Mucosa of stomach (tissue), 1 donor: ENCODE data around the gene SETDB1.

Source experiments
- H3K27me3 ChIP-seq: one replicate; pipeline ENCODE4 v1.7.0; 2013; ENCODE audit warnings: mild to moderate bottlenecking, low read length; ENCODE audit not compliant: control insufficient read depth, insufficient read depth
- H3K36me3 ChIP-seq: one replicate; pipeline ENCODE4 v1.7.0; 2013; ENCODE audit warnings: low read length; ENCODE audit not compliant: control insufficient read depth, insufficient read depth
- H3K4me1 ChIP-seq: one replicate; pipeline ENCODE4 v1.7.0; 2013; ENCODE audit warnings: mild to moderate bottlenecking, low read length; ENCODE audit not compliant: control insufficient read depth, insufficient read depth
- H3K4me3 ChIP-seq: one replicate; pipeline ENCODE4 v1.7.0; 2013; ENCODE audit warnings: low read length
- H3K9ac ChIP-seq: one replicate; pipeline ENCODE4 v1.7.0; 2013; ENCODE audit warnings: mild to moderate bottlenecking, low read length, moderate library complexity
- H3K9me3 ChIP-seq: one replicate; pipeline ENCODE4 v1.7.0; 2013; ENCODE audit warnings: mild to moderate bottlenecking, low read length, moderate library complexity; ENCODE audit not compliant: control insufficient read depth
- donor health status: Pancreatic carcinoma.

SETDB1 gene

GRCh38 chr1:150954708-150955107 is 28.5 kb downstream of the SETDB1 start:
- Histone ChIP-seq H3K4me1 (no peaks in the 10 kb centered on the region), H3K27me3 (no peaks in the 10 kb centered on the region), H3K9me3 (no peaks in the 10 kb centered on the region), H3K36me3 (no peaks in the 10 kb centered on the region), H3K9ac (no peak overlapping the region), H3K4me3 (no peak overlapping the region)

GRCh38 chr1:150955280-150955679 is 29.1 kb downstream of the SETDB1 start:
- Histone ChIP-seq H3K27me3 (no peaks in the 10 kb centered on the region), H3K36me3 (no peaks in the 10 kb centered on the region), H3K9me3 (no peaks in the 10 kb centered on the region), H3K4me3 (no peak overlapping the region), H3K4me1 (no peaks in the 10 kb centered on the region), H3K9ac (no peak overlapping the region)

GRCh38 chr1:150957666-150958065 is 31.5 kb downstream of the SETDB1 start:
- Histone ChIP-seq H3K4me3 (no peak overlapping the region), H3K4me1 (no peaks in the 10 kb centered on the region), H3K9ac (no peak overlapping the region), H3K36me3 (peaks cover 3% of the 10 kb centered on the region), H3K27me3 (no peaks in the 10 kb centered on the region), H3K9me3 (no peaks in the 10 kb centered on the region)

GRCh38 chr1:150960646-150961045 is 34.5 kb downstream of the SETDB1 start:
- no peaks in the 10 kb centered on the region for H3K4me1 ChIP-seq
- H3K9ac ChIP-seq, result no peak overlapping the region
- no peaks in the 10 kb centered on the region for H3K27me3 ChIP-seq
- peaks cover 18% of the 10 kb centered on the region for H3K36me3 ChIP-seq
- H3K4me3 ChIP-seq, result no peak overlapping the region
- no peaks in the 10 kb centered on the region for H3K9me3 ChIP-seq

- no peaks in the 10 kb centered on the region for H3K27me3 ChIP-seq
- no peaks in the 10 kb centered on the region for H3K4me1 ChIP-seq
- H3K9me3 ChIP-seq, result no peaks in the 10 kb centered on the region
- H3K4me3 ChIP-seq, result no peak overlapping the region
- H3K36me3 ChIP-seq, result peaks cover 20% of the 10 kb centered on the region
- H3K9ac ChIP-seq, result no peak overlapping the region
Observed at GRCh38 chr1:150961756-150962155, 35.6 kb downstream of the SETDB1 start.

- Histone ChIP-seq H3K4me1 (no peaks in the 10 kb centered on the region), H3K27me3 (no peaks in the 10 kb centered on the region), H3K9ac (no peak overlapping the region), H3K36me3 (peaks cover 25% of the 10 kb centered on the region), H3K9me3 (no peaks in the 10 kb centered on the region), H3K4me3 (no peak overlapping the region)
Observed at GRCh38 chr1:150963321-150964163, 37.4 kb downstream of the SETDB1 start.

- peaks cover 25% of the 10 kb centered on the region for H3K36me3 ChIP-seq
- H3K4me3 ChIP-seq, result no peak overlapping the region
- H3K4me1 ChIP-seq, result no peaks in the 10 kb centered on the region
- no peaks in the 10 kb centered on the region for H3K9me3 ChIP-seq
- no peak overlapping the region for H3K9ac ChIP-seq
- H3K27me3 ChIP-seq, result no peaks in the 10 kb centered on the region
Observed at GRCh38 chr1:150964164-150964489, 38.0 kb downstream of the SETDB1 start.

- H3K36me3 ChIP-seq, result peaks cover 25% of the 10 kb centered on the region
- H3K4me1 ChIP-seq, result peaks cover 6% of the 10 kb centered on the region
- no peak overlapping the region for H3K4me3 ChIP-seq
- no peak overlapping the region for H3K9ac ChIP-seq
- H3K27me3 ChIP-seq, result no peaks in the 10 kb centered on the region
- no peaks in the 10 kb centered on the region for H3K9me3 ChIP-seq
Observed at GRCh38 chr1:150965605-150966004, 39.4 kb downstream of the SETDB1 start.

- H3K27me3 ChIP-seq, result no peaks in the 10 kb centered on the region
- peaks cover 10% of the 10 kb centered on the region for H3K4me1 ChIP-seq
- H3K4me3 ChIP-seq, result no peak overlapping the region
- no peak overlapping the region for H3K9ac ChIP-seq
- H3K9me3 ChIP-seq, result no peaks in the 10 kb centered on the region
- H3K36me3 ChIP-seq, result peaks cover 25% of the 10 kb centered on the region
Observed at GRCh38 chr1:150966011-150966410, 39.8 kb downstream of the SETDB1 start.

- peaks cover 20% of the 10 kb centered on the region for H3K36me3 ChIP-seq
- no peaks in the 10 kb centered on the region for H3K9me3 ChIP-seq
- H3K4me3 ChIP-seq, result no peak overlapping the region
- H3K4me1 ChIP-seq, result peaks cover 29% of the 10 kb centered on the region
- H3K9ac ChIP-seq, result no peak overlapping the region
- no peaks in the 10 kb centered on the region for H3K27me3 ChIP-seq
Observed at GRCh38 chr1:150967936-150968335, 41.8 kb downstream of the SETDB1 start.

- no peak overlapping the region for H3K4me3 ChIP-seq
- no peak overlapping the region for H3K9ac ChIP-seq
Observed at GRCh38 chr1:150968491-150968890, 42.3 kb downstream of the SETDB1 start.

GRCh38 chr1:150969626-150970025 is 43.5 kb downstream of the SETDB1 start:
- Histone ChIP-seq H3K36me3 (peaks cover 10% of the 10 kb centered on the region), H3K4me1 (peaks cover 38% of the 10 kb centered on the region), H3K27me3 (no peaks in the 10 kb centered on the region)

More at GRCh38 chr1:150968491-150968890, 42.3 kb downstream of the SETDB1 start:
- Histone ChIP-seq H3K27me3 (no peaks in the 10 kb centered on the region), H3K4me1 (peaks cover 34% of the 10 kb centered on the region), H3K9me3 (no peaks in the 10 kb centered on the region), H3K36me3 (peaks cover 19% of the 10 kb centered on the region)

More at GRCh38 chr1:150969626-150970025, 43.5 kb downstream of the SETDB1 start:
- peak overlapping the region; percentile 10 for H3K9ac ChIP-seq
- H3K9me3 ChIP-seq, result no peaks in the 10 kb centered on the region
- H3K4me3 ChIP-seq, result no peak overlapping the region
